ENCODE measurements around the gene GNMT.

GRCh38 chr6:42981836-42982235 lies 21.3 kb downstream of the GNMT start:
- TF ChIP-seq CTCF (conservative IDR thresholded peaks at IDR 0.05; ENCODE audit: low read length) (no peak), EZH2phosphoT487 (IDR thresholded peaks at IDR 0.05; ENCODE audit: borderline replicate concordance) (no peak)
